SK-MEL-5 (cell line): ENCODE results near the gene MIOS. TPM values are rescaled to one million over a fixed set of nuclear protein-coding genes. Genes with fewer than 3 reads are reported as not detected.

Source experiments
- DNase-seq: peaks from one replicate; pipeline ENCODE4 v3.0.0-alpha.2; 2016; ENCODE audit warnings: low read depth, low spot score
- in situ Hi-C: cut with HindIII; loops from 2 replicates; pipeline ENCODE4 v1.10.0; 2016; ENCODE audit warnings: low sequenced_read_pairs, high pct_unique_total_duplicates, low pct_unique_long_range_greater_than_20kb
- total RNA-seq: library from RNA; depleted of rRNA; stranded (reverse); fragments of >200 nt; shearing (Covaris generic); gene quantifications from 2 replicates; pipeline ENCODE4 v1.2.3, GENCODE V29; 2014

Gene MIOS
- total RNA-seq, 1 experiment from 2014 or later: 49.2 TPM

GRCh38 chr7:7569081-7569527, 2.4 kb downstream of the MIOS start:
- in situ Hi-C loops: no loop called here
- no peak for DNase-seq

GRCh38 chr7:7569615-7570014, 2.9 kb downstream of the MIOS start:
- DNase-seq: no peak
- in situ Hi-C loops: no loop called here

- in situ Hi-C loops: no loop called here
- no peak for DNase-seq
Measured at GRCh38 chr7:7570584-7570983, 3.9 kb downstream of the MIOS start.

GRCh38 chr7:7573701-7574100, 7.0 kb downstream of the MIOS start:
- no peak for DNase-seq
- in situ Hi-C loops: no loop called here

GRCh38 chr7:7576344-7576743, 9.7 kb downstream of the MIOS start:
- no peak for DNase-seq
- in situ Hi-C loops: no loop called here

- DNase-seq: no peak
- in situ Hi-C loops: no loop called here
Measured at GRCh38 chr7:7577888-7578287, 11.2 kb downstream of the MIOS start.

GRCh38 chr7:7579638-7580037, 13.0 kb downstream of the MIOS start:
- DNase-seq: no peak
- in situ Hi-C loops: no loop called here

- DNase-seq: no peak
- in situ Hi-C loops: no loop called here
Measured at GRCh38 chr7:7581531-7582179, 15.0 kb downstream of the MIOS start.

- in situ Hi-C loops: no loop called here
- DNase-seq: no peak
Measured at GRCh38 chr7:7582596-7582995, 15.9 kb downstream of the MIOS start.

GRCh38 chr7:7583731-7584130, 17.0 kb downstream of the MIOS start:
- no peak for DNase-seq
- in situ Hi-C loops: no loop called here

- DNase-seq: no peak
- in situ Hi-C loops: no loop called here
Measured at GRCh38 chr7:7584653-7585052, 18.0 kb downstream of the MIOS start.

- in situ Hi-C loops: no loop called here
- no peak for DNase-seq
Measured at GRCh38 chr7:7585241-7585928, 18.7 kb downstream of the MIOS start.

- DNase-seq: peak; percentile 70
- in situ Hi-C loops: no loop called here
Measured at GRCh38 chr7:7595451-7595850, 28.8 kb downstream of the MIOS start.

- in situ Hi-C loops: no loop called here
- no peak for DNase-seq
Measured at GRCh38 chr7:7596176-7596575, 29.5 kb downstream of the MIOS start.

GRCh38 chr7:7607010-7607409, 40.3 kb downstream of the MIOS start:
- no peak for DNase-seq
- in situ Hi-C loops: no loop called here

- peak; percentile 58 for DNase-seq
- in situ Hi-C loops: no loop called here
Measured at GRCh38 chr7:7609330-7609729, 42.6 kb downstream of the MIOS start.

GRCh38 chr7:7612519-7612918, 45.8 kb downstream of the MIOS start:
- no peak for DNase-seq
- in situ Hi-C loops: no loop called here

GRCh38 chr7:7613210-7613609, 46.5 kb downstream of the MIOS start:
- DNase-seq: no peak
- in situ Hi-C loops: no loop called here

- in situ Hi-C loops: no loop called here
- no peak for DNase-seq
Measured at GRCh38 chr7:7614018-7614741, 47.5 kb downstream of the MIOS start.
